PC-9 (cell line): ENCODE results near the gene DCTD.

Experiments
- CTCF ChIP-seq: fragments of 200-600 bp; sonication (generic); conservative IDR thresholded peaks from 2 replicates; pipeline ENCODE4 v1.6.1; 2017; ENCODE audit warnings: mixed run types, antibody characterized with exemption, mild to moderate bottlenecking, moderate library complexity
- EZH2 ChIP-seq: fragments of 200-600 bp; sonication (generic); IDR thresholded peaks from 2 replicates; pipeline ENCODE4 v1.8.0; 2017; ENCODE audit warnings: antibody characterized with exemption, low read depth

DNA sequence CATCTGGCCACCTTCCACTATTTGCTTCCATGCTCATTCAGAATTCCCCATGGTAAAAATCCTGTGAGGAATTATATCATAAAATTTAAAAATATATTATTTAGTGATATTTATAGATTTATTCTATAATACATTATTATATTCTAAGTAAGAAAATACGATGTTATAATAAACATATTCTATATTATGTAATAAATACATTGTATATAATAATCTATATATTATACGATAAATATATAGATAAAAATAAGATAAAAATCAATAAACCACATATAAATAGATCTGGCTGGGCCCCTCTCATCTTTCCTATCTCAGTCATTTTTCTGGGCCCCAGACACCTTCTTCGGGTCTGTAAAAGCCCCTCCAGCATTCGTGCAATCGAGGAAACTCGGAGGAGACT is 68.5 kb downstream of the DCTD start:
- TF ChIP-seq CTCF (no peak), EZH2 (no peak)
